HuH-7.5 (cell line): ENCODE data around the gene NAB2.

ENCODE experiments used
- DNase-seq: peaks from one replicate; pipeline ENCODE4 v3.0.0; 2011; ENCODE audit warnings: low spot score

Gene NAB2

DNA sequence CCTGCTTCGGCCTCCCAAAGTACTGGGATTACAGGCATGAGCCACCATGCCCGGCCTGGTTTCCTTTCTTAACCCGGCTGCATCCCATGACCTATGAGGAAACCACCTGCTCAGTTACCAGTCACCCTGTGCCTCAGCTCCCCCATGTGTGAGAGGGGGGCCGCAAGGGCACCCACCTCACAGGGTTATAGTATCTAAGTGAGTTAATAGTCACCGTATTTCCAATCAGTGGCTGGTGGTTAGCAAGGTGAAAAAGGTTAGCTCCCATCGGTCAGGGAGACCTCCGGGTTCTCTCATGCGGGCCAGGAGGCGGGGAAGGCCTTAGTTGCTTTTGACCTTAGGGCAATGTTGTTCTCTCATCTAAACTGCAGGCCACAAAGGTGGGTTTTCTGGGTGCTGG, 46.0 kb downstream of the NAB2 start:
- DNase-seq: peak; percentile 6

GRCh38 chr12:57135527-57136326, 46.8 kb downstream of the NAB2 start:
- DNase-seq: peak; percentile 4

GRCh38 chr12:57138526-57139272, 49.8 kb downstream of the NAB2 start:
- DNase-seq: peak; percentile 80

DNA sequence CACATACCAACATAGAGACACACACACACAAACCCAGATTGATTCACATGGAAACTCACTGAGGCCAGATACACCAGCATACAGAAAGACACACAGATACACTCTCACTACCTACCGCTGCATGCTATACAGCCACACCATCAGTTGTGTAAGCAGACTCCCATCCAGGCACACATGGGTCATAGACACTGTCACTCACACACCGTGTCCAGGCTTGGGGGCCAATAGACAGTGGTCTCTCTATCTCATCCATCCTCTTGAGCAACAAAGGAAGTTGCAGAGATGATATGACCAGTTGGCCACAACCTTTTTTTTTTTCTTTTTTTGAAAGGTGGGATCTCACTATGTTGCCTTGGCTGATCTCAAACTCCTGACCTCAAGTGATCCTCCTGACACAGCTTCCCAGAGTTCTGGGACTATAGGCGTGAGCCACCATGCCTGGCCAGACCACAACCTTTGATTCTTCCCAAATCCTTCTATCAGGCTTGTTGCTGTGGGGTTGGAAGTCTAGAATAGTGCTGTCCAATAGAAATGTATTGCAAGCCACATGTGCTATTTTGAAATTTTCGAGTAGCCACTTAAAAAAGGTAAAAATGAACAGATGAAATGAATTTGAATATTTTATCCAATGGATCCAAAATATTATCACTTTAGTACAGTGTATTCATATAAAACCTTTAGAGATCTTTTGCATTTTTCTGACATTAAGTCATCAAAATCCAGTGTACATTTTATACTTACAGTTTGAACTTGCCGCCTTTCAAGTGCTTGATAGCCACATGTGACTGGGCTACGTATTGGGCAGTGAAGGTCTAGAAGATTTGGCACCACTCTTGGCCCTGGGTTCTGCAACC, 51.1 kb downstream of the NAB2 start:
- no peak for DNase-seq

DNA sequence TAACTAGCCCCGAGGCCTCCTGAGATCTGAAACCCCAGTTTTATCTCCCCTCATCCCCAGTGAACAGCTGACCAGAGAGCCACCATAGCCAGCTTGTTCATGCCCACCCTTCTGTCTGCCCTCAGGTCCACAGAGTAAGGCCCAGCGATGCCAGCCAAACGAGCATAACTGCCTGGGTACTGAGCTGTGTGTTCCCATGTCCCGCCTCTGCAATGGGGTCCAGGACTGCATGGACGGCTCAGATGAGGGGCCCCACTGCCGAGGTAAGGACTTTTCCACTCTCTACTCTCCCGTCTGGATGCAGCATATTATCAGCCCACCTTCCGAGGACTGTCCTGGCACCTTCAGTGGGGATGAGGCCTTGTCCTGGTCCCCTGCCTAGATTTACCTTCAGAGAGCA, 52.3 kb downstream of the NAB2 start:
- DNase-seq: no peak

DNA sequence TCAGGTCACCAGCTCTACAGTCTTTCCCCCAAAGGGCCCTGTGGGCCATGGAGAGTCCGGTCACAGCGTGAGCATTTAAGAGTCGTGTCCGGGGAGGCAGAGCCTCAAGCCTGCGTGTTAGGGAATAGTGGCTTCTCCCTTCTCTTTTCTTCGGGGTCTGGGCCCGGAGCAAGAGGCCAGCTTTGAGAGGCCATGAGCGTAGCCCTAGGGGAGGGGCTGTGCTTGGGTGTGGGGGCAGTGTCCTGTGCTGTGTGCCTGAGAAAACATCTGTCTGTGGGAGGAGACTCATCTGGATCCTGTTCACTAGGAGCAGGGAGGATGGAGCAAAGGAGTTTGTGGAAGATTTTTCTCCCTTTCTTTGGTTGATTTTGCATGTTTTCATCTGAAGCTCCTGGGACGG, 53.2 kb downstream of the NAB2 start:
- DNase-seq: no peak

- no peak for DNase-seq
These were observed 53.8 kb downstream of the NAB2 start for GRCh38 chr12:57142727-57143126.

- DNase-seq: no peak
These were observed 54.5 kb downstream of the NAB2 start for GRCh38 chr12:57143454-57143853.
